Occipital lobe (tissue), 2 donors: ENCODE results near the gene OGDH. TPM values are rescaled to one million over a fixed set of nuclear protein-coding genes. Genes with fewer than 3 reads are reported as not detected.
"Not testable (repeated sequence)": the region's sequence is repeated elsewhere in the genome, so short reads cannot be mapped to it uniquely, and the experiment has no call there.

Experiments used
- DNase-seq: peaks from one replicate; lab custom pipeline; 2025; lab: John Stamatoyannopoulos, UW
- total RNA-seq: library from RNA; depleted of rRNA; stranded (reverse); fragments of >200 nt; gene quantifications from one replicate; pipeline ENCODE4 v1.2.3, GENCODE V29; 2014

Gene OGDH
- total RNA-seq, result 40.9 TPM

DNA sequence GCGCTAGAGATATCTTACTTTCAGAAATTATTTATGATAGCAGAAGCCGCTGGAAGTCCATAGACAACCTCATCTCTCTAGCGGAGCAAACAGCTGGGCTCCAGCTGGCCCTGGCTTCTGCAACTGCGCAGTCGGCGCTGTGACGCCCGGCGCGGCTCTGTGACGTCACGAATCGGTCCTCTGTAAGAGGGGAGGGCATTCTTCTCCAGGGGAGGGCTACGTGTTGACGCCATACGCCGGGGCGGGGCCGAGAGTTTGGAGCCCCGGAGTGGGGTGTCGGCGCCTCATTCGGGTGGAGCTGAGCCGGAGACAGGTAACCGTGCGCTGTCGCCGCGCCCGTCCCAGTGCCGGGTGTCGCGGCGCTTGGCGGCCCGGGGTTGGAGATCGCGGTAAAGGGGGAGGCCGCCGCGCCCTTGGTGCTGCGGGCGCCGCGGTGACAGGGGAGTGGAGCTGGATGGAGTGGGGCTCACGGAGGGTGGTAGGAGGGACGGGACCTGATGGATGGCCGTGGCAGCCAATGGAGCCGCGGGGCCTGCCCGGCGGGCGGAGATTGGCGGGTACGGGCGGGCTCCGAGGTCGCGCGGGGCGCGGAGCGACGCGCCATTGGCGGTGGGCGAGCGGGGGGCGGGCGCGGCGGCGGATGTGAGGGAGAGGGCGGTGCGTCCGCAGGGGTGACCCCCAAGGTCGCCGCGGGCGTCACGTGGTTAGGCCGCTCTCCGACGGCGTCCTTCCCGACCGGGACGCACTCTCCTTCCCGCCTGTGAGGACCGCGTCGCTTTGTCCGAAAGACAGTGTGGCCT lies at the start of gene OGDH:
TSS of gene OGDH (plus strand) at position 287 of the 800 bp plus-strand sequence. CDS start 17,717 bp downstream, outside the sequence.
- peak; percentile 98 for DNase-seq

DNA sequence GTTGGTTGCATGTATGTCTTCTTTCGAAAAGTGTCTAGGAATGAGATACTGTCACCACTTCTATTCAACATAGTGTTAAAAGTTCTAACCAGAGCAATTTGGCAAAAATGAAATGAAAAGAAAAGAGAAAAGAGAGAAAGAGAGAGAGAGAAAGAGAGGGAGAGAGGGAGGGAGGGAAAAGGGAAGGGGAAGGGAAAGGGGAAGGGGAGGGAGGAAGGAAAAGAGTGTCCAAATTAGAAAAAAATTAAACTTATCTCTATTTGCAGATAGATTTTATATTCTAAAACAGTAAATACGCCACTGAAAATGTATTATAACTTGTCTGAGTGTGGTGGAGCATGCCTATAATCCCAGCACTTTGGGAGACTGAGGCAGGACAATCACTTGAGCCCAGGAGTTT lies 48.9 kb upstream of the OGDH start:
- no peak for DNase-seq

DNA sequence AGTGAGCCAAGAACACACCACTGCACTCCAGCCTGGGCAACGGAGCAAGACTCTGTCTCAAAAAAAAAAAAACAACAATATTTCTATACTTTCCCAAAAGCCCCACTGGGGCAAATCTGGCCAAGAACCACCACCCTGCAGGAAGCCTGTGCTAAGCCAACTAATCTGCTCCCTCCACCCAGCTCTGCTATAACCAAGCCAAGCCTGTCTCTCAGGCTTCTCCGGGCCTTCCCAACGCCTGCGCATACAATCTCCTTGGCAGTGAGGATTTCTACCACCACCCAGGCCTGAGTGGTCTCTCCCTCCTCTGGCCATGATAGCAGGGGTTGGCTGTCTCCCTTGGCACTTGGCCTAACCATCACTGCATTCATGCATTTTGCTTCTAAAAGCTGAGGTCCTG lies 46.9 kb upstream of the OGDH start:
- no peak for DNase-seq

DNA sequence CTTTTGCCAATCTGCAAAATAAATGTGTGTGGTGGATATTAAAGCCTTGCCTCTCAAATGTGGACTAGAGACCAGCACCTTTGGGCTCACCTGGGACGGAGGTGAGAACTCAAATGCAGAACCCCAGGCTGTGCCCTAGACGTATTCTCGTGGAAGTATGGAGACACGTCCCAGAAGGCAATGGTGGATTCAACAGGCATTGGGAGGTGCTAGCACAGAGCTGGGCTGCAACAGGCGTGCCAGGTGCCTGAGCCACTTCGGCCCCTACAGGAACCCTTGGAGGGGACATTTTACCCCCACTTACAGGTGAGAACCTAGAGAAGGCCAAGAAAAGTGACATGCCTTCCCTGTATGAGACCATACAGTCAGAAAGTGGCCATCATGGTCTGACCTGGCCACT lies 44.9 kb upstream of the OGDH start:
- DNase-seq, result no peak

DNA sequence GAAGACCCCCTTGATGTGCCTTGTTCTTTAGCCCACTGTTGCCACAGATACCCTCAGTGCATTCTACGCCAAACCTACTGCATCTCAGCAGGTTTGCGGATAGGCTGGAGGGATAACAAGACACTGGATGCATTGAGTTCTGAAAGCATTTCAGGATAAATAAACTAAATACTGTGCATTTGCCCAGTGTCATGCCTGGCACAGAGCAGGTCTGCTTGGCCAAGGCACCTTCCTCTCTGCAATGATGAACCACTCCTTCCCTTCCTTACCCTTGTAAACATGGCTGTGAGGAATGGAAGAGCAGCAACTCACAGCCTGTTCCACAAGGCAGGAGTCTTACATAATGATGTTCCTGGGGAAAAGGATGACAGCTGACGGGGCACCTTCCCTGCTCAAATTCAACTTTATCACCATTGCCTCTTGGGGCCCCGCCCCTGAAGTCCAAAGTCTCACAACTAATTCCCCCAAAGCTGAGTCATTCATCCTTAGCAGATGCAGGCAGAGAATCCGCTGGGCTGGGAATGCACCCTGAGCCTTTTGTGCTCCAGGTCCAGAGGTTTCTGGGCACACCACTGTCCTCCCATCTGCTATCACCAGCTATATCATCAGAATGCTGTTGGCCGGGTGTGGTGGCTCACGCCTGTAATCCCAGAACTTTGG lies 44.3 kb upstream of the OGDH start:
- DNase-seq, result no peak

DNA sequence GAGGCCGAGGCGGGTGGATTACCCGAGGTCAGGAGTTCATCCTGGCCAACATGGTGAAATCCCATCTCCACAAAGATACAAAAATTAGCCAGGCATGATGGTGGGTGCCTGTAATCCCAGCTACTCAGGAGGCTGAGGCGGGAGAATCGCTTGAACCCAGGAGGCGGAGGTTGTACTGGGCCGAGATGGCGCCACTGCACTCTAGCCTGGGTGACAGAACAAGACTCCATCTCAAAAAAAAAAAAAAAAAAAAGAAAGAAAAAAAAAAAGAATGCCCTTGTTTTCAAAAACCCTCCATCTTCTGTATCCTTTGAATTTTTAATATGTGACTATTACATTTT lies 43.8 kb upstream of the OGDH start:
- not testable (repeated sequence) for DNase-seq

DNA sequence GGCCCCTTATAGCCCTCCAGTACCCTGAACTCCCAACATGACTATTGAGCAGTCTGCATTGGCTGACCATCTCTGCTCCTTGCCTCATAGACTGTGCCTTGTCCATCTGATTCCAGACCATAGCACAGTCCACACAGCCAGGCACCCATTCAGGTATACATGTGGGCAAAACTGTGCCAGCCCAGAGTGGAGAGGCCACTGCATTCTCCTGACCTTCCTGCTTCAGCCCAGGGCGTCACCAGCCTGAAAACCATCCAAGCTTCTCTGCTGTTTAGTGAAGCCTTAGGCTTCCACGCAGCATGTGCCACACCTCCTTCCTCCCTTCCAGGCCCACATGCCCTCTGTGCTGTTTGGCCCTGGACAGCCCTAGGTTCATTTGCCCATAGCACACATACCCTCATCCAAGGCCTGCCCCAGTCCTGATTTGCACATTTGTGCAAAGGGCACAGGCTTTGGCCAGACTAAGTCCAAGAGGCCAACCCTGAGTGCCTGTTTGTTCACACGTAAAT lies 43.2 kb upstream of the OGDH start:
- DNase-seq, result no peak

DNA sequence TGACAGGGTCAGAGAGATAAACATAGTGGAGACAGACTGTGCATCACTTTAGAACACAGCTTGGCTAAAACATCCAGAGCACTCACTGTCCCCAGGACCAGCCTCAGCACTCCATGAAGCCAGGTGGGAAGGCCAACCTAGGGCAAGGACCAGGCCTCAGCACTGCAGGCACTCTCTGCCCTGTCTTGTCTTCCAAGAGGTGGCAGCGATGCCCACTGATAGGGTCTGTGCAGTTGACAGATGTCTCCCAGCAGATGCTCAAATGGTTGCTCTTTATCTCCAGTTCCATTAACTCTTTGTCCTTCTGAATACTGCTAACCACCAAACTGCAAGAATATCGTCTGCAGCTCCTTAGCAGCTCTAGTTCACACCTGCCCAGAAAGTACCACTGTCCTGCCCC lies 41.8 kb upstream of the OGDH start:
- no peak for DNase-seq

DNA sequence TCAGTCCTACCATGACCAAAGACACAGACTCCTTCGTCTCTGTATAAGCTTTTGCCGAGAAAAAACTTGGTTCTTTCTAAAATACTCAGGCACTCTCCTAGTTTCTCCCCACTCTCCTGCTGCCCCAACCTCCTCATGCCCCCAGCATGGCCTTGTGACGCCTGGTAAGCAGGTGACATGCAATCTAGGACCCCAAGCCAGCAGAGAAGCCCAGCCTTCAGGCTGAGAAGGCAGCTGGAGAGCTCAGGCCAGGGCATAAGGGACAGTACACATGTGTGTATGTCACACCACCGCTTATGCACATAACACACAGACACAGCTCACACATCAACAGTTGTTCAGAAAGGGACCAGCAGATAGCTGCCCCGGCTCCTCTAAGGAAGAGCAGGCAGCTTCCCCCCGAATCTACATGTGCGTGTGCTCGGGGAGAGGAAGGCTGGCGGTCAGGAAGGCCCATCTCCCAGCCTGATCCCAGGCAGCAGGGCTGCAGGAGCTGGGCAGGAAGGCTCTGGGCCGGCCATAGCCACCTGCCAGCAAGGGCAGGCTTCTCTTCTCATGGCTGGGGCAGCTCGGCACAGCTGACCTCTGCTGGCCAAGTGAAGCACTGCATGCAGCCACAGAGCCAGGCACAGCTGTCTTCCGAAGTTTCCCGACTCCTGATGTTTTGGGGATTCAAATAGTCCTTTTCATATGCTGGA lies 41.2 kb upstream of the OGDH start:
- DNase-seq, result peak; percentile 45

DNA sequence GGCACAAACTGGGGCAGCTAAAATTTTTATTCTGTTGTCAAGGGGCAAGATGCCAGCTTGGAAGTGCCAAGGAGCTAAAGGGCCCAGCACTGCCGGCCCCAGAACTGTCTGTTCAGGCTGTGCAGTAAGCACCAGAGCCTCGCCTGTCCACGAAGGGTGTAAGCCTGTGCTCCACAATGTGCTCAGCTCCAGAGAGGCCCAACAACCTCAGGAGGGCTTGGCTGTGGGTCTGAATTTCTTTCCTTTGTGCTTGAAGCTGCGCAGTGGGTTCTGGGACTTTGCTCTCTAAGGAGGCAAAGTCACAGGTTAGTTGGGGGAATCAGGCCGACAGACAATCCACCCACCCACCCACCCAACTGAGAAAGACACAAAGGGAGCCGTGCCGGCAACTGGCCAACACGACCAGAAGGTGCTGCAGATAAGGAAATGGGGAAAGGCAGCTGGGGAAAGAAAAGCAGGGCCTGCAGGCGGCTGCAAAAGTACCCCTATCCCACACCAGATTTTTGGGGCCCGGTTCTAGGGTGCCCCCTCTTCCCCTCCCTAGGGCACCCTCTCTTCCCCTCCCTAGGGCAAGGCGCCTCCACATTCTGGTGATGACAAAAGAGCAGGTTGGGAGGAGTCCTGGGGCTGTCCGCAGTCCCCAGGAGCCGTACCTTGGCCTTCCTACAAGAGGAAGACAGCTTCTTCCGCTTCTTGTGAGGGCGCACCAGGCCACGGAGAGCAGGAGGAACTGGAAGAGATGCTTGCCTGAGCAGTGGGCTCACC lies 40.5 kb upstream of the OGDH start:
- DNase-seq, result no peak

DNA sequence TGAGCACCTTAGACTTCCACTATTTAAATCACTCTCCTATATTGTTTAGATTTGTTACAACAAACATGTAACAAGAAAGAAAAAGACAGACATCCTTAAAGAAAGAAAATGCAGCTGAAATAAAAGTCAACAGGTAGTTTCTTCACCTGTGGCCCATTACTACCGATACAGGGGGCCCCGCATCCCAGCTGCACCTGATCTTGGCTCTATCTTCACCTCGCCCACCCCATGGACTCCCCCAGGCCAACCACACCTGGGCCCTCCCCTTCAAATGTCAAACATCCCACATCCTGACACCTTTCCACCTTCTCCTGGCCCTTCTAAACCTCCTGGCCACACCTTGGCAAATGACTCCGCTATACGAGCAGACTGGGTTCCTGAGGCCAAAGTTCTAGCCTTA lies 39.7 kb upstream of the OGDH start:
- no peak for DNase-seq

DNA sequence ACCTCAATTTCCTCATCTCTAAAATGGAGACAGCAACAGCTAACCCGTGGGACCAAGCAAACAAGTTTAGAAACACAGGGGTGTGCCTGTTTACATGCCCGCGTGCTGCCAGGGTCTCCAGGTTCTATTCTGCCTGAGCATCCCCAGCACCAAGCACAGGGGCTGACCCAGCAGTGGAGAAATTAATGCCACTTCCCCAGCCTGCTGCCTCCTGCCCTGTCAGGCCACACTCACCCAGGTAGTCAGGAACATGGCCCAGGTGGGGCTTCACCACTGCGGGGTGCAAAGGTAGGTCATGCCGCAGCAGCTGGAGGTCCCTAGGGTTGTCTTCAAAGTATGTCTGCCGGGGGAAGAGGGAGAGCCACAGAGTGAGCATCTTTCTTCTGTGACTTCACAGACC lies 38.5 kb upstream of the OGDH start:
- DNase-seq, result no peak

DNA sequence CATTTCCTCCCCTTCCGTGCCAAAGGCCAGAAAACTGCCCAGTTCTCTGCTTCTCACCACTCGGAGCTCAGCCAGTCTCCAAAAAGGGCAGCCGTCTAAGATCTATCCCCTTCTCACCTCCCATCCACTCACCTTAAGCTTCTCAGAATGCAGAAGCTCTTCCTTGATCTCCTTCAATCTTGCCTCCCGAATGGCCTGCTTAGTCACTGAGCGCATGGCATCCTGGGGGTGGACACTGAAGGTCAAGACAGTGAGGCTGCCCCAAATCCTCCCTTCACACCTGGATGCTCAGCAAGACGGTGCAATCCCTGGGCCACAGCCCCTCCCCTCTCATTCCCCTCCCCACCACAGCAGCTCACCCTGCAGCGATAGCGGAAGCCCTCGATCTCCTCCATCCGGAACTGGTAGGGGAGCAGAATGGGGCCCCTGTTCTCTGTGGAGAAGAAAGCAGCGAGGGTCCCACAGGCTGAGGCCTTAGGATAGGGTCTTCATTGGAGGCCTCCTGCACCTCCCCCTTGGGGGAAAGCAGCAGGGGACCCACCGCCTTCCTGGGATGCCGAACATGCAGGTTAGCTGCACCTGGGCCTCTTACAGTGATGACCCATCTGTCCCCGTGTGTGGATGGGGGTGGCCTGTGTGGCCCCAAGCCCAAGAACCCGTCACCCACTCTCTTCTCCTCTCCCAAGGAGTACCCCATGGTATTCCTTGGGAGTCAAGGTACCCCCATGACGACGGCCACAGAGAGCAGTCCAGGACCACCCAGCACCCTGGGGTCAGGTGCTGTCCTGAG lies 37.5 kb upstream of the OGDH start:
- DNase-seq, result no peak

DNA sequence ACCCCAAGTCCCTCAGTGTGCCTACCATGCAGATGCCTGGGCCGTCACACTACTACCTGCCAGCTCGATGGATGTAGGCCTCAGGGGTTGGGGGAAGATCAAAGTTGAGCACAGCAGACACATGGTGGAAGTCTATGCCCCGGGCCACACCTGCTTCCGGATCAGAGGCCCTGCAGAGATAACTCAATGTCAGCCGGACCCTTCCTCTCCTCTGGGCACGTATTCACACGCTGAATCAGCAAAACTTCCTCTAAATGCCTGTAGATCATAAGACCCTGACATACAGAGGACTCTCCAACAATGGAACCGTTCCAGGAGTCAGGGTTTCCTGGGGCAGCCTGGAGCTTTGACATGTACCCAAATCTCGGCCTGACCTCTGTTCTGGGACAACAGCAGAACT lies 36.5 kb upstream of the OGDH start:
- no peak for DNase-seq

DNA sequence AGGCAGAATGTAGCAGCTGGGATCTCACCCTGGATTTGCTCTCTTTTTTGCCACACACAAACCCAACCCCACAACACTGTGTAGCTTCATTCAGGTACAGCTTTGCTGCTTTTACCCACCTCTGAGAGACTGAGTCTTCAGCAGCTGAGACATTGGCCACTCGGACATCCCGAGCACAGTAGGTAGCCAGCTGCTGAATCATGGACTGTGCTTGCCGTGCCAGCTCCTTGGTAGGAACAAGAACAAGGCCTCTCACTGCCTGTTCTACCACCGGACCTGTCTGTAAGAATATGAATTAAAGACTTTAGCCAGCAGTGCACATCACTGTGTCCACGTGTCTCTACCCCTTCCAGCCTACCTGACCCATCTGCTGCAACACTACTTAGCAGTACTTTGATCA lies 33.7 kb upstream of the OGDH start:
- no peak for DNase-seq

DNA sequence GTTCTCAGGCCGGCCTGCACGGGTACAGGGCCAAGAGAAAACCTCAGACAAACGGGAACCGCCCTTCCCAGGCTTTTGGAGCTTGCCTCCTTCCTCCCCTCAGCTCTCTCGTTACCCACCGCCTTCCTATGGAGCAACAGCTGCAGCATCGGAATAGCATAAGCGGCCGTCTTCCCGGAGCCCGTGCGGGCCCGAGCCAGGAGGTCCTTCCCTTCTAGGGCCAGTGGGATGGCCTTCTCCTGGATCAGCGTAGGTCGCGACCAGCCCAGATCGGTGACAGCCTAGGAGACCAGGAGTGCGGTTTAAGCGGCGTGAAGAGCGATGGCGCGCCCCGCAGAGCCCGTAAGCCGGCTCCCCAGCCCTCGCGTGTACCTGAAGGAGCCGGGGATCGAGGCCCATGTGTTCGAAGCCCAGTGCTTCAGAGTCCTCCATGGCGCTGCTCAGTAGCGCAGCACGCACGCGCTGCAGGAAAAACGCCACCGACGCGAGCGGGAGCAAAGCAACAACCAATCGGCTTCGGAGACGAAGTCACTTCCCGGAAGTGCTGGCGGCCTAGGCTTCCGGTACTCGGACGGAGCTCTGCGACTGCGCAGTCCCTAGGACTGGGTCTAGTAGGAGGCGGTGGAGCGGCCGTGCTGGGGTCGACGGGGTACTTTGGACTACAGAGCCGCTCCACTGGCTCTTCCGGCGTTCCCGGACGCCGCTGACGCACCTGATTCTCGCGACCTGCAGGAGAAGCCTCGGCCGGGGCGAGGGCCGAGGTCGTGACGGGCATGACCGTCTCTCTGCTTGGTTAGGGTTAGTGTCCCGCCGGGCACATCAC lies 32.8 kb upstream of the OGDH start, which contains the start of gene DDX56:
TSS of gene DDX56 (minus strand) at position 445 of the 823 bp plus-strand sequence. CDS start at position 432, 13 bp downstream.
- peak; percentile 89 for DNase-seq

DNA sequence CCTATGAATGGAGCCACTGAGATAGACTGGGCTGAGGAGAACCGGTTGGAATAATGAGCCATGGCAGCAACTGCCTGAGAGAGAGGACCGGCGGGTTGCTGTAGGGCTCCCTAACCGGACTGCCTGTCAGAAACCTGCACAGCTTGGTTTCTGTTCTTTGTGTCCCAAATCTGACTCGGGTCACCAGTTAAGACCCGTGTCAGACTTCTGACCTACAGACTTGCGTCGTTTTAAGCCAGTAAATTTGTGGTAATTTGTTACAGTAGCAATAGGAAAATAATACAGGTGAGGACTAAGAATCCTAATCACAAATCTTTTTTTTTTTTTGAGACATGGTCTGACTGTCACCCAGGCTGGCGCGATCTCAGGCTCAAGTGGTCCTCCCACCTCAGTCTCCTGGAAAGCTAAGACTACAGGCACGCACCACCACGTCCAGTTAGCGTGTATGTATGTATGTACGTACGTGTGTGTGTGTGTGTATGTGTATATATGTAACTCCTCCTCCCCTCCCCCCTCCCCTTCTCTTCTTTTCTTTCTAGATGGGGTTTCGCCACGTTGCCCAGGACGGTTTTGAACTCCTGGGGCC lies 32.0 kb upstream of the OGDH start:
- DNase-seq, result no peak

DNA sequence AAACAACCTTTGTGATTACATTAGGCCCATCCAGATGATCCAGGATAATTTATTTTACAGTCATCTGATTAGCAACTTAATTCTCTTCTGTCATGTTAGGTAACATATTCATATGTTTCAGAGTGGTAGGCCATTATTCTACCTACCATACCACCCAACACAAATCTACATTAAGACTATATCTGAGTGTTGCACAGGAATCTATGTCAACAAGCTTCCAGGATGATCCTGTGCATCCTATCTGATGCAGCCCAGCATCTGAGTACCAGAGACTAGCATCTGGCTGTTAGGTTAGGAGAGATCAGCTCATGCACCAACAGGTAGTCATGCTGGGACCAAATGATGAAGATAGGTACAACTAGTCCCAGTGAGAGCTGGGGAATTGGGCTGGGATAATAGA lies 31.4 kb upstream of the OGDH start:
- no peak for DNase-seq

DNA sequence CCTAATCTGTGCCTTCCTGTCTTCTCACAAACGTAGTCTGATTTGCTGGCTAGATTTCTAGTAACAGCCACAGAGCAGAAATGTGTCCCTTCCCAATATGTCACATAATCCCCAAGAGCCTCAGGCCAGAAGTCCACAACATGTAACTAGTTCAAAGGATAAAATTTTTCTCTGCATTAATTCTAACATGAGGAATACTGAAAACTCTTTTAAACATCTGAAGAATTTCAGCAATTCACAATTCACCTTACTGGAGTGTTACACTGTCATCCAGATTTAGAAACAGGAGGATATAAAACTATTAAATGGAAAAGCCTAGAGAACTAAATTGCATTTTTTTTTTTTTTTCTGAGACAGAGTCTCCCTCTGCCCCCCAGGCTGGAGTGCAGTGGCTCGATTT lies 30.2 kb upstream of the OGDH start:
- DNase-seq, result no peak
